ENCODE results near the gene ST7L. TPM values are rescaled to one million over a fixed set of nuclear protein-coding genes. Genes with fewer than 3 reads are reported as not detected.

ST7L gene
- total RNA-seq, 1 experiment from 2014 or later, result 22.1 TPM

DNA sequence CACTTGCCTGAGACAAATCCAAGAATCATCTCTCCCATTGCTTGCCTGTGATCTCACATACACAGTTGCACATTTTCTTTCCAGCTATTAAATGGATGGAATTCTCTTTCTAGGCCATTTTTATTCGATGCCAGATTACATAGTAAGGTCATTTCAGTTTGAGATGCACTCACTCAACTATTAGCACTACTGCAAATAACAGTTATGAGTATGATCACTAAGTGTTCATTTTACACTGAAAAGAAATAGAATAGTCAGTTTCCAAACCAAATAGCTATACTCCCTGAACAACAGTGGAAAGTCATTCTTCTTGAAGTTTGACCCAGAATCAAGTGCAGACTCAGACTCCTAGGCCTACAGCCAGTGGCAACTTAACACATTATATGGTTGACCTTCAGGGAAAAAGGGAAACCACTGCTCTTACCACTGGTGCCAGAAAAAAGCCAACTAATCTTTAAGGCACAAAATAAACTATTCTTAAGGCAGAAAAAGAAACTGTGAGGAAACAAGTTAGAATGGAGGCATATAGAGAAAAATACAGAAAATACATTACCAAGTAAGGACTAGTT lies 78.6 kb downstream of the ST7L start:
- no TSS peak for BruUV-seq (replicated peaks)

DNA sequence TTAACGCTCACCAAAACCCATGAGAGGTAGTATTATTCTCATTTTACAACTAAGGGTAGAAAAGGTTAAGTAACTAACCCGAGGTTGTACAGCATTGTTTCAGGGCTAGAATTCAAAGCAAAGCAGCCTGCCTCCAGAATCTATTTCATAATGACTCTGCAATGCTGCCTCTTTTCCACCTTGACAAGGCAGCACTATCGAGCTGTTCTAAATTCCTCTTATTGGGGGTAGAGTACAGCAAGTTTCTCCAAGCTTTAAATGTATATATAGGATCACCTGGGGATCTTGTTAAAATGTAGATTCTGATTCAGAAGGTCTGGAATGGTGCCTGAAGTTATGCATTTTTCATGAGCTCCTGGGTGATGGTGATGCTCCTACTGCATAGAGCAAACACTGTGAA lies 80.1 kb downstream of the ST7L start:
- intact Hi-C loops (cut with micrococcal nuclease; ENCODE audit: unreplicated experiment), result no loop called here
- Histone ChIP-seq H3K36me3 (ENCODE audit: low read depth) (peaks cover 9% of the 10 kb centered on the region; the same call in 1 of the 2 replicates), H3K4me3 (no peak overlapping the region), H3K79me2 (ENCODE audit: low read depth) (no peaks in the 10 kb centered on the region), H3K4me2 (no peak overlapping the region), H3K9me3 (ENCODE audit: insufficient read depth, low read depth) (no peaks in the 10 kb centered on the region; the same call in 1 of the 2 replicates), H3F3A (ENCODE audit: insufficient read depth, low read depth) (0 out of 2 replicates have a peak, but pooled peaks cover 8% of the 10 kb centered on the region), H3K27ac (no peak overlapping the region), H3K27me3 (ENCODE audit: insufficient read depth, low read depth) (no peaks in the 10 kb centered on the region), H3K4me1 (replicated peaks; ENCODE audit: insufficient read depth) (peaks cover 11% of the 10 kb centered on the region), H3K9me2 (ENCODE audit: insufficient read depth) (no peaks in the 10 kb centered on the region; the same call in 1 of the 2 replicates), H4K20me1 (ENCODE audit: insufficient read depth) (no peaks in the 10 kb centered on the region), H2AFZ (no peak overlapping the region)
- DNase-seq, result no peak
- CTCF ChIA-PET, result interaction anchor here (0.8 kb wide), 1 partner anchor 37 kb away, joined by 3 read pairs; no protein-coding TSS in a partner anchor
- BruUV-seq (replicated peaks), result no TSS peak
- TF ChIP-seq EZH2 (IDR thresholded peaks at IDR 0.05; ENCODE audit: low read depth), result no peak
- TF ChIP-seq, protein P1, sequence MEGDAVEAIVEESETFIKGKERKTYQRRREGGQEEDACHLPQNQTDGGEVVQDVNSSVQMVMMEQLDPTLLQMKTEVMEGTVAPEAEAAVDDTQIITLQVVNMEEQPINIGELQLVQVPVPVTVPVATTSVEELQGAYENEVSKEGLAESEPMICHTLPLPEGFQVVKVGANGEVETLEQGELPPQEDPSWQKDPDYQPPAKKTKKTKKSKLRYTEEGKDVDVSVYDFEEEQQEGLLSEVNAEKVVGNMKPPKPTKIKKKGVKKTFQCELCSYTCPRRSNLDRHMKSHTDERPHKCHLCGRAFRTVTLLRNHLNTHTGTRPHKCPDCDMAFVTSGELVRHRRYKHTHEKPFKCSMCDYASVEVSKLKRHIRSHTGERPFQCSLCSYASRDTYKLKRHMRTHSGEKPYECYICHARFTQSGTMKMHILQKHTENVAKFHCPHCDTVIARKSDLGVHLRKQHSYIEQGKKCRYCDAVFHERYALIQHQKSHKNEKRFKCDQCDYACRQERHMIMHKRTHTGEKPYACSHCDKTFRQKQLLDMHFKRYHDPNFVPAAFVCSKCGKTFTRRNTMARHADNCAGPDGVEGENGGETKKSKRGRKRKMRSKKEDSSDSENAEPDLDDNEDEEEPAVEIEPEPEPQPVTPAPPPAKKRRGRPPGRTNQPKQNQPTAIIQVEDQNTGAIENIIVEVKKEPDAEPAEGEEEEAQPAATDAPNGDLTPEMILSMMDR (conservative IDR thresholded peaks at IDR 0.05), result no peak
- POLR2A ChIA-PET (ENCODE audit: unreplicated experiment), result interaction anchor here (0.6 kb wide), 1 partner anchor 9 kb away, joined by 3 read pairs; no protein-coding TSS in a partner anchor

More for the DNA sequence above, 78.6 kb downstream of the ST7L start:
- TF ChIP-seq, protein P1 (conservative IDR thresholded peaks at IDR 0.05), result no peak
- TF ChIP-seq EZH2 (IDR thresholded peaks at IDR 0.05; ENCODE audit: low read depth), result no peak
- CTCF ChIA-PET, result interaction anchor here (0.5 kb wide), 1 partner anchor 131 kb away, joined by 8 read pairs; no protein-coding TSS in a partner anchor
- Histone ChIP-seq H3K27me3 (ENCODE audit: insufficient read depth, low read depth) (no peaks in the 10 kb centered on the region), H3K4me3 (no peak overlapping the region), H2AFZ (no peak overlapping the region), H3K9me2 (ENCODE audit: insufficient read depth) (no peaks in the 10 kb centered on the region; the same call in 1 of the 2 replicates), H3K79me2 (ENCODE audit: low read depth) (no peaks in the 10 kb centered on the region), H3K27ac (no peak overlapping the region), H3K4me2 (no peak overlapping the region), H3K36me3 (ENCODE audit: low read depth) (peaks cover 9% of the 10 kb centered on the region; the same call in 1 of the 2 replicates), H3F3A (ENCODE audit: insufficient read depth, low read depth) (peaks cover 20% of the 10 kb centered on the region), H4K20me1 (ENCODE audit: insufficient read depth) (no peaks in the 10 kb centered on the region), H3K9me3 (ENCODE audit: insufficient read depth, low read depth) (no peaks in the 10 kb centered on the region; the same call in 1 of the 2 replicates), H3K4me1 (replicated peaks; ENCODE audit: insufficient read depth) (peaks cover 25% of the 10 kb centered on the region)
- no peak for DNase-seq
- intact Hi-C loops (cut with micrococcal nuclease; ENCODE audit: unreplicated experiment), result no loop called here
- POLR2A ChIA-PET (ENCODE audit: unreplicated experiment), result no interaction called here

DNA sequence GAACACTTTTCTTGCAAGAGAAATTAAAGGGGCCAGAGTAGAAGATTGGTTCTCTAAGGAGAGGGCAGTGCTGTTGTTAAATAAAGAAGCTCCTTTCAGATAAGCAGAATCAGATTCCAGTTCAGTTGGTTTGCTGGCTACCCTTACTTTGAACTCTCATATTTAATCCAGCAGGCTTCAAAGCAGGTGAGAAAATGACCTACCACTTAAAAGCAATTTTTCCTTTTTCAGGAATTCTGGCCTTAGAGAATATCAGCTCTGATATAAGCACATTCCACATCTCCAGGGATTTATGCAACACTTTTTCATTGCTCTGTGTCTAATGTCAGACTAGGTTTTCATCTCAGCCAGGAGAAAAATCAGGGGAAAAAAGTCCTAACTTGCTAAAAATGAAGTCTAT lies 81.5 kb downstream of the ST7L start:
- H3K4me2 ChIP-seq, result no peak overlapping the region
- H3K9me2 ChIP-seq (ENCODE audit: insufficient read depth), result no peaks in the 10 kb centered on the region; the same call in 1 of the 2 replicates
- peaks cover 9% of the 10 kb centered on the region; the same call in 1 of the 2 replicates for H3K36me3 ChIP-seq (ENCODE audit: low read depth)
- no peaks in the 10 kb centered on the region for H3K79me2 ChIP-seq (ENCODE audit: low read depth)
- H3F3A ChIP-seq (ENCODE audit: insufficient read depth, low read depth), result 0 out of 2 replicates have a peak, but pooled peaks cover 4% of the 10 kb centered on the region
- no peaks in the 10 kb centered on the region for H3K27me3 ChIP-seq (ENCODE audit: insufficient read depth, low read depth)
- ChIA-PET CTCF (no interaction called here), POLR2A (ENCODE audit: unreplicated experiment) (no interaction called here)
- H3K4me3 ChIP-seq, result no peak overlapping the region
- H3K4me1 ChIP-seq (replicated peaks; ENCODE audit: insufficient read depth), result no peaks in the 10 kb centered on the region
- TF ChIP-seq EZH2 (IDR thresholded peaks at IDR 0.05; ENCODE audit: low read depth), result no peak
- TF ChIP-seq, protein P1 (conservative IDR thresholded peaks at IDR 0.05), result no peak
- DNase-seq, result no peak
- BruUV-seq (replicated peaks), result no TSS peak
- intact Hi-C loops (cut with micrococcal nuclease; ENCODE audit: unreplicated experiment), result no loop called here
- H2AFZ ChIP-seq, result no peak overlapping the region
- H3K27ac ChIP-seq, result no peak overlapping the region
- no peaks in the 10 kb centered on the region for H3K9me3 ChIP-seq (ENCODE audit: insufficient read depth, low read depth)
- no peaks in the 10 kb centered on the region for H4K20me1 ChIP-seq (ENCODE audit: insufficient read depth)
